ENCODE results near the gene OR1F1.

The OR1F1 gene

GRCh38 chr16:3246876-3247275 lies 58.9 kb downstream of the OR1F1 start:
- DNase-seq (ENCODE audit: low read depth in 2 of 2, low spot score in 1 of 2): no peak

- DNase-seq (ENCODE audit: low read depth in 2 of 2, low spot score in 1 of 2): no peak
Observed at GRCh38 chr16:3248596-3248995, 60.6 kb downstream of the OR1F1 start.

DNA sequence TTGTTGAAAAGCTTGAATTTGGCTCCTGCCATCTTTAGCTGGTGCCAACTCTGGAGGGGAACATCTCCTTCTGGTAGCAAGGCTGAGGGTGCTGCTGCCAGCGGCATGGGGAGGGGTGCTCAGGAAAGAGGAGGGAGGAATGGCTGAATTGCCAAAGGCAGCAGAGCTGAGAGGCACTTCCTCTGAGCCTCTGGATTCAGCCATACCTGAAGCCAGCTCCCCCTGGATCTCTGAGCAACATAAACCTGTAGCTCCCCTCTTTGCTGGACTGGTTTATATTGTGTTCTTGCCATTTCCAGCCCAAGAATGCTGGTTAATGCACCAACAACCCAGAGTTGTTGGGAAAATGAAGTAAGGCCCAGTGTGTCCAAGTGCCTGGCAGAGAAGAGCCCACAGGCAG lies 61.0 kb downstream of the OR1F1 start:
- no peak for DNase-seq (ENCODE audit: low read depth in 2 of 2, low spot score in 1 of 2)

DNA sequence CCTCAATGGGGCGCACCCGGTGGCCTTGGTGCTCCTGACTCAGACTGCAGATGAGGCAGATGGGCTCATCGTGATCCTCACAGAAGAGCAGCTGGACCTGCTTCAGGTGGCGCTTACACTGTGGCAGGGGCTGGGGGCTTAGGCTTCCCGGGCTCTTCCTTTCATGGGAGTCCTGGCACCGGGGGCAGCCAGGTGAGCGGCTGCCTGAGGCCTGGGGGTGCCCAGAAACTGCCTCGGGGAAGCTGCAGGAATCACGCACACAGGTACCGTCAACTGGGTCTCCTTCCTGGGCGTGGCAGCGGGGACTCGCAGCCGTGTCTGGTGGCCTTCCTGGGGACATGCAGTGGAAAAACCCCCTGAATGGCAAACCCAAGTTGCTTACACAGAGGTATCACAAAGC lies 61.4 kb downstream of the OR1F1 start:
- no peak for DNase-seq (ENCODE audit: low read depth in 2 of 2, low spot score in 1 of 2)

DNA sequence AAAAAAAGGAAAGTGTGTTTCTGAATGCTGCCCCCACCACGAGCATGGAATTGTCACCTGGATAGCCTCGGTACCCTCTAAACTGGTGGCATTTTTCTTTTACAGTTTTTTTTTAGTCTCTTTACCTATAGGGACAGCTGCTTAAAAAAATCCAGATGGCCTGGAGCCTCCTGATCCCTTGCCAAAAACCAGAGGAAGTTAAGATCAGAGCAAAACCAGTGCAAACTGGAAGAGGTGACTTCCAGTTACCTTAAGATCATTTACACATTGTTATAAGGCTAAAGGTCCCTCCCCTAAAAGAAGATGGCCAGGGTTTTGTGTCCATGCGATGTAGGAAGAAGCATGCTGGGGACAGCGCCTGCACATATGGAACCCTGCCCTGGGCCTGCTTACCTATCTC lies 65.0 kb downstream of the OR1F1 start:
- no peak for DNase-seq (ENCODE audit: low read depth in 2 of 2, low spot score in 1 of 2)

DNA sequence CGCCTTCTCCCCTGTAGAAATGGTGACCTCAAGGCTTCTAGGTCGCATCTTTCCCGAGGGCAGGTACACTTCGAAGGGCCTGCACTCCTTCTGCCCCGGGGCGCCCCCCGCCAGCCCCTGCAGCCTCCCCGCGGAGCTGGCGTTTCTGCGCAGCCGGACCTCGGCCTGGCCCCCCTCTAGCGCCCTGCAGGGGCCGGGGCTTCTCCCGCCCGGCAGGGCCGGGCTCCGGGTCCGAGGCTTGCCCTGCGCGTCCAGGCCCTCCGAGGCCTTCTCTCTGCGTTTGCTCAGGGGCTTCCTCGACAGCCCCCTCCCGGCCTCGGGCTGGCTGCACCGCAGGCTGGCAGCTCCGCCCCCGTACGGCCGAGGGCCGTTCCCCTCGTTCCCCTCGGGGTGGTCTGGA lies 66.3 kb downstream of the OR1F1 start:
- DNase-seq (ENCODE audit: low read depth in 2 of 2, low spot score in 1 of 2): no peak
